K562 (cell line): ENCODE results near the gene RSPH9. TPM values are rescaled to one million over a fixed set of nuclear protein-coding genes. Genes with fewer than 3 reads are reported as not detected.

ENCODE experiments used
- ETS2 ChIP-seq: IDR thresholded peaks from 2 replicates; pipeline ENCODE4 v1.6.1; 2016; ENCODE audit warnings: borderline replicate concordance, missing genetic modification characterization, mild to moderate bottlenecking, moderate library complexity, missing compliant biosample characterization; ENCODE audit not compliant: poor library complexity, severe bottlenecking
- MBD1 ChIP-seq: fragments of 250-450 bp; sonication (Bioruptor Pico); IDR thresholded peaks from 2 replicates; pipeline ENCODE4 v1.8.0; 2022; ENCODE audit warnings: inconsistent platforms
- MCM5 ChIP-seq: fragments of 450-650 bp; IDR thresholded peaks from 2 replicates; pipeline ENCODE4 v1.6.1; 2016; ENCODE audit warnings: low read depth
- NFE2 ChIP-seq: IDR thresholded peaks from 2 replicates; pipeline ENCODE4 v1.6.1; 2014; ENCODE audit warnings: antibody characterized with exemption, low read depth
- NKRF ChIP-seq: fragments of 450-650 bp; IDR thresholded peaks from 2 replicates; pipeline ENCODE4 v1.6.1; 2016; ENCODE audit warnings: borderline replicate concordance
- PKNOX1 ChIP-seq: fragments of 450-650 bp; IDR thresholded peaks from 2 replicates; pipeline ENCODE4 v1.6.1; 2016
- SETDB1 ChIP-seq: IDR thresholded peaks from one replicate; pipeline ENCODE4 v1.6.1; 2012; ENCODE audit warnings: low read length, control low read depth, inconsistent platforms
- SIN3B ChIP-seq: fragments of 450-650 bp; IDR thresholded peaks from 2 replicates; pipeline ENCODE4 v1.6.1; 2017; ENCODE audit warnings: low read depth, mild to moderate bottlenecking, moderate library complexity
- ZC3H8 ChIP-seq: fragments of 450-650 bp; IDR thresholded peaks from 2 replicates; pipeline ENCODE4 v1.6.1; 2017
- ZKSCAN8 ChIP-seq: fragments of 200-800 bp; sonication (Bioruptor generic); IDR thresholded peaks from 2 replicates; pipeline ENCODE4 v1.6.1; 2016; ENCODE audit warnings: missing genetic modification characterization, missing compliant biosample characterization
- ZNF592 ChIP-seq: fragments of 450-650 bp; IDR thresholded peaks from 2 replicates; pipeline ENCODE4 v1.6.1; 2017; ENCODE audit warnings: antibody characterized with exemption, mild to moderate bottlenecking
- ZNF707 ChIP-seq: fragments of 250-450 bp; sonication (Bioruptor Pico); conservative IDR thresholded peaks from 2 replicates; pipeline ENCODE4 v1.8.0; 2022; ENCODE audit warnings: inconsistent platforms, mild to moderate bottlenecking, moderate library complexity
- polyA plus RNA-seq, 8 experiments: library from polyadenylated mRNA; depleted of rRNA in 4 of 8; stranded (reverse) in 5 of 8; unstranded in 3 of 8; fragments of >200 nt; fragmentation: Nextera tagmentation in 2 of 8; fragmentation: Illumina TruSeq in 1 of 8; extraction: Ambion mirVana in 2 of 8; extraction: Trizol in 1 of 8; gene quantifications; 2 replicates each; pipeline versions ENCODE4 v1.2.1 to v1.2.3, GENCODE V29; 2011 to 2014; ENCODE audit warnings: inconsistent platforms in 1 of 8, missing spikeins in 1 of 8
- total RNA-seq, 7 experiments: library from RNA; depleted of rRNA in 6 of 7; stranded (reverse); fragments of >200 nt in 6 of 7; fragmentation: Illumina TruSeq in 2 of 7; extraction: Trizol in 2 of 7; gene quantifications; 2 replicates each; pipeline versions ENCODE4 v1.2.1 to v1.2.3, GENCODE V29; 2011 to 2021; ENCODE audit warnings: low replicate concordance in 1 of 7

RSPH9 gene
- total and polyA plus RNA-seq, 9 of the 15 experiments (the other 6 are each of a cell fraction or from before 2014, with no cell fraction given), result 0.05 to 0.60 (median 0.39) TPM; not detected in 6

- TF ChIP-seq NKRF, result no peak
- no peak for TF ChIP-seq MCM5
- no peak for TF ChIP-seq ETS2 (tag)
- no peak for TF ChIP-seq PKNOX1
- no peak for TF ChIP-seq NFE2
- TF ChIP-seq SETDB1, result no peak
- TF ChIP-seq MBD1 (CRISPR knock-in tag), result no peak
- no peak for TF ChIP-seq ZC3H8
- TF ChIP-seq ZKSCAN8, result no peak
- TF ChIP-seq SIN3B, result no peak
- TF ChIP-seq ZNF592, result no peak
- TF ChIP-seq ZNF707 (CRISPR knock-in tag), result 0 out of 2 replicates have a peak, but pooled peaks have one; percentile 36
Measured at GRCh38 chr6:43616725-43617472, 27.9 kb upstream of the RSPH9 start (continued).
